ENCODE results near the gene ZNF578.

DNA sequence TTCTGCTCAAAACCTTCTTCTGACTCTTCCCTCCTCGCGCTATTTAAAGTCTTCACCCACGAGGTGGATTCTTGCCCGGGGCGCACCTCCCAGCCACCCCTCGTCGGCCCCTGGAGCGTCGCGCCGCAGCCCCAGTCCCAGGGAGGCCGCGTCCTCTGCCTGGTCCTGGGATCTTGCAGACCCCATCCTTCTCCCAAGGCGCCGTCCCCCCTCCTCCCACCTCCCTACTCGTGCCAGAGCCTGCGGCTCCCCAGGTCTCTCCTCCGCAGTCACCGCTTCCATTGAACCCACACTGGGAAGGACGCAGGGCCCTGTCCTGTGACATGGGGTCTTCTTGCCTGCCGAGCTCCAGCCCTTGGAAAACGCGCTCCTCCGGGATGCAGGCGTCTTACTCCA, 74.6 kb downstream of the ZNF578 start:
- TF ChIP-seq POLR2A (IDR thresholded peaks at IDR 0.05) = no peak
- TF ChIP-seq, protein P1, sequence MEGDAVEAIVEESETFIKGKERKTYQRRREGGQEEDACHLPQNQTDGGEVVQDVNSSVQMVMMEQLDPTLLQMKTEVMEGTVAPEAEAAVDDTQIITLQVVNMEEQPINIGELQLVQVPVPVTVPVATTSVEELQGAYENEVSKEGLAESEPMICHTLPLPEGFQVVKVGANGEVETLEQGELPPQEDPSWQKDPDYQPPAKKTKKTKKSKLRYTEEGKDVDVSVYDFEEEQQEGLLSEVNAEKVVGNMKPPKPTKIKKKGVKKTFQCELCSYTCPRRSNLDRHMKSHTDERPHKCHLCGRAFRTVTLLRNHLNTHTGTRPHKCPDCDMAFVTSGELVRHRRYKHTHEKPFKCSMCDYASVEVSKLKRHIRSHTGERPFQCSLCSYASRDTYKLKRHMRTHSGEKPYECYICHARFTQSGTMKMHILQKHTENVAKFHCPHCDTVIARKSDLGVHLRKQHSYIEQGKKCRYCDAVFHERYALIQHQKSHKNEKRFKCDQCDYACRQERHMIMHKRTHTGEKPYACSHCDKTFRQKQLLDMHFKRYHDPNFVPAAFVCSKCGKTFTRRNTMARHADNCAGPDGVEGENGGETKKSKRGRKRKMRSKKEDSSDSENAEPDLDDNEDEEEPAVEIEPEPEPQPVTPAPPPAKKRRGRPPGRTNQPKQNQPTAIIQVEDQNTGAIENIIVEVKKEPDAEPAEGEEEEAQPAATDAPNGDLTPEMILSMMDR (IDR thresholded peaks at IDR 0.05) = no peak
